Mammary epithelial cell (primary cell): ENCODE results near the gene TEX53.

ENCODE experiments used
- EZH2 ChIP-seq: IDR thresholded peaks from 2 replicates; pipeline ENCODE4 v1.6.1; 2012; ENCODE audit warnings: low read length, inconsistent platforms, borderline replicate concordance
- TF ChIP-seq, protein P1 (sequence below), 2 donors: IDR thresholded peaks in 1 of 2; conservative IDR thresholded peaks in 1 of 2; 2 replicates each; pipeline ENCODE4 v1.5.1; 2011 to 2012; ENCODE audit warnings: inconsistent platforms in 2 of 2, low read length in 2 of 2, mild to moderate bottlenecking in 2 of 2, control low read depth in 1 of 2, low read depth in 1 of 2; ENCODE audit not compliant: insufficient read depth in 1 of 2; ENCODE audit errors: extremely low read depth in 1 of 2

DNA sequence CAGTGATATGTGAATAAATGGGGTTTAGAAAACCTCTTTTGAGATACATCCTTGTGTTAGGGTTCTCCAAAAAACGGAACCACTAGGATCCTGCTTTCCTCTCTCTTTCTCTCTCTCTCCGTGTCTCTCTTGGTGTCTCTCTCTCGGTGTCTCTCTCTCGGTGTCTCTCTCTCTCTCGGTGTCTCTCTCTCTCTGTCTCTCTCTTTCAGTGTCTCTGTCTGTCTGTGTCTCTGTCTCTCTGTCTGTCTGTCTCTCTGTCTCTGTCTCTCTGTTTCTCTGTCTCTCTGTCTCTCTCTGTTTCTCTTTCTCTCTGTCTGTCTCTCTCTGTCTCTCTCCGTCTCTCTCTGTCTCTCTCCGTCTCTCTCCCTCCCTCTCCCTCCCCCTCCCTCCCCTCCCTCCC, 32.2 kb upstream of the TEX53 start:
- TF ChIP-seq, protein P1, sequence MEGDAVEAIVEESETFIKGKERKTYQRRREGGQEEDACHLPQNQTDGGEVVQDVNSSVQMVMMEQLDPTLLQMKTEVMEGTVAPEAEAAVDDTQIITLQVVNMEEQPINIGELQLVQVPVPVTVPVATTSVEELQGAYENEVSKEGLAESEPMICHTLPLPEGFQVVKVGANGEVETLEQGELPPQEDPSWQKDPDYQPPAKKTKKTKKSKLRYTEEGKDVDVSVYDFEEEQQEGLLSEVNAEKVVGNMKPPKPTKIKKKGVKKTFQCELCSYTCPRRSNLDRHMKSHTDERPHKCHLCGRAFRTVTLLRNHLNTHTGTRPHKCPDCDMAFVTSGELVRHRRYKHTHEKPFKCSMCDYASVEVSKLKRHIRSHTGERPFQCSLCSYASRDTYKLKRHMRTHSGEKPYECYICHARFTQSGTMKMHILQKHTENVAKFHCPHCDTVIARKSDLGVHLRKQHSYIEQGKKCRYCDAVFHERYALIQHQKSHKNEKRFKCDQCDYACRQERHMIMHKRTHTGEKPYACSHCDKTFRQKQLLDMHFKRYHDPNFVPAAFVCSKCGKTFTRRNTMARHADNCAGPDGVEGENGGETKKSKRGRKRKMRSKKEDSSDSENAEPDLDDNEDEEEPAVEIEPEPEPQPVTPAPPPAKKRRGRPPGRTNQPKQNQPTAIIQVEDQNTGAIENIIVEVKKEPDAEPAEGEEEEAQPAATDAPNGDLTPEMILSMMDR (conservative IDR thresholded peaks at IDR 0.05 in 1 of 2, IDR thresholded peaks at IDR 0.05 in 1 of 2; ENCODE audit: extremely low read depth in 1 of 2, insufficient read depth in 1 of 2, low read depth in 1 of 2, low read length in 2 of 2): no peak
- no peak for TF ChIP-seq EZH2
